ENCODE results near the gene EFCAB8.

The EFCAB8 gene

DNA sequence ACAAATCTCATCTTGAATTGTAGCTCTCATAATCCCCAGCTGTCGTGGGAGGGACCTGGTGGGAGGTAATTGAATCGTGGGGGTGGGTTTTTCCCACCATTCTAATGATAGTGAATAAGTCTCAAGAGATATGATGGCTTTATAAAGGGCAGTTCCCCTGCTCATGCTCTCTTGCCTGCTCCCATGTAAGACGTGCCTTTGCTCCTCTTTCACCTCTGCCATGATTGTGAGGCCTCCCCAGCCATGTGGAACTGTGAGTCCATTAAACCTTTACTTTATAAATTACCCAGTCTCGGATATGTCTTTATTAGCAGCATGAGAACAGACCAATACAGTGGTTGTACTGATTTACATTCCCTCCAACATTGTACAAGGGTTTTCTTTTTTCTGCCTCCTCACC, 75.9 kb downstream of the EFCAB8 start:
- H3K36me3 ChIP-seq (ENCODE audit: control insufficient read depth in 1 of 2, insufficient read depth in 2 of 2, low read length in 2 of 2) = no peaks in the 10 kb centered on the region

GRCh38 chr20:32941155-32941885, 82.6 kb downstream of the EFCAB8 start:
- no CpG with 5 or more reads among the region's 4 CpGs for WGBS (ENCODE audit: extremely low coverage, insufficient coverage, insufficient read length)
- Histone ChIP-seq H3K14ac (ENCODE audit: low read length) (no peak overlapping the region), H3K4me2 (ENCODE audit: low read length) (no peak overlapping the region), H2AFZ (ENCODE audit: insufficient read depth, low read length, poor library complexity) (no peak overlapping the region), H3K4me1 (ENCODE audit: control insufficient read depth in 1 of 2, insufficient read depth in 2 of 2, low read length in 2 of 2) (peaks cover 3% of the 10 kb centered on the region in 2 experiments), H3K79me1 (ENCODE audit: low read length) (no peaks in the 10 kb centered on the region), H2AK5ac (ENCODE audit: low read length) (no peak overlapping the region), H3K23ac (ENCODE audit: low read length) (no peak overlapping the region), H2BK5ac (ENCODE audit: low read depth, low read length, poor library complexity) (no peak overlapping the region), H3K27ac (ENCODE audit: low read depth, low read length) (no peak overlapping the region), H2BK120ac (ENCODE audit: insufficient read depth, low read length, poor library complexity) (no peak overlapping the region), H4K91ac (ENCODE audit: low read depth, low read length) (no peak overlapping the region), H2BK12ac (ENCODE audit: low read length) (no peak overlapping the region), H4K12ac (ENCODE audit: low read depth, low read length) (no peak overlapping the region), H3K36me3 (ENCODE audit: control insufficient read depth in 1 of 2, insufficient read depth in 2 of 2, low read length in 2 of 2) (no peaks in the 10 kb centered on the region), H3K79me2 (ENCODE audit: control insufficient read depth, insufficient read depth, low read length, poor library complexity) (no peaks in the 10 kb centered on the region), H3K27me3 (ENCODE audit: insufficient read depth, low read length) (no peaks in the 10 kb centered on the region), H3K4me3 (ENCODE audit: low read depth, low read length) (no peak overlapping the region), H4K8ac (ENCODE audit: low read depth, low read length) (no peak overlapping the region), H3K4ac (ENCODE audit: low read depth, low read length) (no peak overlapping the region), H3K9ac (ENCODE audit: low read length) (no peak overlapping the region), H3K18ac (ENCODE audit: low read length) (no peak overlapping the region), H3K9me3 (ENCODE audit: insufficient read depth, low read depth, low read length) (no peaks in the 10 kb centered on the region)
- DNase-seq = no peak

More for the DNA sequence above, 75.9 kb downstream of the EFCAB8 start:
- no peak overlapping the region for H3K9ac ChIP-seq (ENCODE audit: low read length)
- no peak overlapping the region for H3K4me3 ChIP-seq (ENCODE audit: low read depth, low read length)
- H4K91ac ChIP-seq (ENCODE audit: low read depth, low read length) = no peak overlapping the region
- DNase-seq = no peak
- H3K18ac ChIP-seq (ENCODE audit: low read length) = no peak overlapping the region
- H3K23ac ChIP-seq (ENCODE audit: low read length) = no peak overlapping the region
- no peak overlapping the region for H2BK120ac ChIP-seq (ENCODE audit: insufficient read depth, low read length, poor library complexity)
- no peak overlapping the region for H3K4me2 ChIP-seq (ENCODE audit: low read length)
- no peak overlapping the region for H2AFZ ChIP-seq (ENCODE audit: insufficient read depth, low read length, poor library complexity)
- H3K14ac ChIP-seq (ENCODE audit: low read length) = no peak overlapping the region
- H2BK12ac ChIP-seq (ENCODE audit: low read length) = no peak overlapping the region
- H3K79me2 ChIP-seq (ENCODE audit: control insufficient read depth, insufficient read depth, low read length, poor library complexity) = no peaks in the 10 kb centered on the region
- H4K12ac ChIP-seq (ENCODE audit: low read depth, low read length) = no peak overlapping the region
- H3K4ac ChIP-seq (ENCODE audit: low read depth, low read length) = no peak overlapping the region
- H4K8ac ChIP-seq (ENCODE audit: low read depth, low read length) = no peak overlapping the region
- H3K79me1 ChIP-seq (ENCODE audit: low read length) = no peaks in the 10 kb centered on the region
- WGBS (ENCODE audit: extremely low coverage, insufficient coverage, insufficient read length) = no CpG with 5 or more reads among the region's 4 CpGs
- H3K9me3 ChIP-seq (ENCODE audit: insufficient read depth, low read depth, low read length) = no peaks in the 10 kb centered on the region
- no peak overlapping the region for H2BK5ac ChIP-seq (ENCODE audit: low read depth, low read length, poor library complexity)
- no peak overlapping the region for H3K27ac ChIP-seq (ENCODE audit: low read depth, low read length)
- no peak overlapping the region for H2AK5ac ChIP-seq (ENCODE audit: low read length)
- H3K27me3 ChIP-seq (ENCODE audit: insufficient read depth, low read length) = no peaks in the 10 kb centered on the region
- no peaks in the 10 kb centered on the region for H3K4me1 ChIP-seq (ENCODE audit: control insufficient read depth in 1 of 2, insufficient read depth in 2 of 2, low read length in 2 of 2)

GRCh38 chr20:32943490-32944052, 84.8 kb downstream of the EFCAB8 start:
- 100% methylated on average over 1 of the region's 7 CpGs for WGBS (ENCODE audit: extremely low coverage, insufficient coverage, insufficient read length)
- peaks cover 3% of the 10 kb centered on the region in 2 experiments for H3K4me1 ChIP-seq (ENCODE audit: control insufficient read depth in 1 of 2, insufficient read depth in 2 of 2, low read length in 2 of 2)
- peak overlapping the region; percentile 20 for H3K4me3 ChIP-seq (ENCODE audit: low read depth, low read length)
- H3K4me2 ChIP-seq (ENCODE audit: low read length) = no peak overlapping the region
- no peak overlapping the region for H3K23ac ChIP-seq (ENCODE audit: low read length)
- H3K4ac ChIP-seq (ENCODE audit: low read depth, low read length) = no peak overlapping the region
- no peaks in the 10 kb centered on the region for H3K36me3 ChIP-seq (ENCODE audit: control insufficient read depth in 1 of 2, insufficient read depth in 2 of 2, low read length in 2 of 2)
- H2AK5ac ChIP-seq (ENCODE audit: low read length) = no peak overlapping the region
- no peak overlapping the region for H2BK5ac ChIP-seq (ENCODE audit: low read depth, low read length, poor library complexity)
- H4K12ac ChIP-seq (ENCODE audit: low read depth, low read length) = no peak overlapping the region
- no peak overlapping the region for H2BK120ac ChIP-seq (ENCODE audit: insufficient read depth, low read length, poor library complexity)
- no peaks in the 10 kb centered on the region for H3K79me1 ChIP-seq (ENCODE audit: low read length)
- no peak for DNase-seq
- H3K27ac ChIP-seq (ENCODE audit: low read depth, low read length) = no peak overlapping the region
- H3K27me3 ChIP-seq (ENCODE audit: insufficient read depth, low read length) = no peaks in the 10 kb centered on the region
- no peak overlapping the region for H2AFZ ChIP-seq (ENCODE audit: insufficient read depth, low read length, poor library complexity)
- no peak overlapping the region for H4K8ac ChIP-seq (ENCODE audit: low read depth, low read length)
- H3K18ac ChIP-seq (ENCODE audit: low read length) = no peak overlapping the region
- H2BK12ac ChIP-seq (ENCODE audit: low read length) = no peak overlapping the region
- no peaks in the 10 kb centered on the region for H3K79me2 ChIP-seq (ENCODE audit: control insufficient read depth, insufficient read depth, low read length, poor library complexity)
- no peaks in the 10 kb centered on the region for H3K9me3 ChIP-seq (ENCODE audit: insufficient read depth, low read depth, low read length)
- peak overlapping the region; percentile 13 for H3K9ac ChIP-seq (ENCODE audit: low read length)
- no peak overlapping the region for H4K91ac ChIP-seq (ENCODE audit: low read depth, low read length)
- H3K14ac ChIP-seq (ENCODE audit: low read length) = no peak overlapping the region

- Histone ChIP-seq H2BK5ac (ENCODE audit: low read depth, low read length, poor library complexity) (no peak overlapping the region), H4K8ac (ENCODE audit: low read depth, low read length) (no peak overlapping the region), H3K18ac (ENCODE audit: low read length) (no peak overlapping the region), H3K14ac (ENCODE audit: low read length) (no peak overlapping the region), H3K27ac (ENCODE audit: low read depth, low read length) (no peak overlapping the region), H3K9me3 (ENCODE audit: insufficient read depth, low read depth, low read length) (no peaks in the 10 kb centered on the region), H4K12ac (ENCODE audit: low read depth, low read length) (no peak overlapping the region), H3K27me3 (ENCODE audit: insufficient read depth, low read length) (no peaks in the 10 kb centered on the region), H3K4me1 (ENCODE audit: control insufficient read depth in 1 of 2, insufficient read depth in 2 of 2, low read length in 2 of 2) (peaks cover 3% of the 10 kb centered on the region in 2 experiments), H2BK120ac (ENCODE audit: insufficient read depth, low read length, poor library complexity) (no peak overlapping the region), H3K79me1 (ENCODE audit: low read length) (no peaks in the 10 kb centered on the region), H3K4ac (ENCODE audit: low read depth, low read length) (no peak overlapping the region), H3K23ac (ENCODE audit: low read length) (no peak overlapping the region), H3K36me3 (ENCODE audit: control insufficient read depth in 1 of 2, insufficient read depth in 2 of 2, low read length in 2 of 2) (no peaks in the 10 kb centered on the region), H2BK12ac (ENCODE audit: low read length) (no peak overlapping the region), H3K9ac (ENCODE audit: low read length) (no peak overlapping the region), H3K4me3 (ENCODE audit: low read depth, low read length) (no peak overlapping the region), H4K91ac (ENCODE audit: low read depth, low read length) (no peak overlapping the region), H3K4me2 (ENCODE audit: low read length) (no peak overlapping the region), H2AFZ (ENCODE audit: insufficient read depth, low read length, poor library complexity) (peak overlapping the region; percentile 54), H3K79me2 (ENCODE audit: control insufficient read depth, insufficient read depth, low read length, poor library complexity) (no peaks in the 10 kb centered on the region), H2AK5ac (ENCODE audit: low read length) (no peak overlapping the region)
- peak in 1 of 2 donors; percentile 57 for DNase-seq
- WGBS (ENCODE audit: extremely low coverage, insufficient coverage, insufficient read length) = no CpG with 5 or more reads among the region's 4 CpGs
Measured at GRCh38 chr20:32945710-32946221, 87.0 kb downstream of the EFCAB8 start.
